HG02763 (cell line): Measurements from ENCODE around the gene CCDC138.
A peak's percentile ranks its signal among the peaks of the same experiment; 100 is the strongest.
"Not testable (repeated sequence)": the region's sequence is repeated elsewhere in the genome, so short reads cannot be mapped to it uniquely, and the experiment has no call there.

Source experiments
- ATAC-seq: cut with Tn5 transposase; IDR thresholded peaks from one replicate; pipeline ENCODE4 v1.9.1; 2021; ENCODE audit warnings: mild to moderate bottlenecking, moderate library complexity; ENCODE audit not compliant: unreplicated experiment

CCDC138 gene, protein sequence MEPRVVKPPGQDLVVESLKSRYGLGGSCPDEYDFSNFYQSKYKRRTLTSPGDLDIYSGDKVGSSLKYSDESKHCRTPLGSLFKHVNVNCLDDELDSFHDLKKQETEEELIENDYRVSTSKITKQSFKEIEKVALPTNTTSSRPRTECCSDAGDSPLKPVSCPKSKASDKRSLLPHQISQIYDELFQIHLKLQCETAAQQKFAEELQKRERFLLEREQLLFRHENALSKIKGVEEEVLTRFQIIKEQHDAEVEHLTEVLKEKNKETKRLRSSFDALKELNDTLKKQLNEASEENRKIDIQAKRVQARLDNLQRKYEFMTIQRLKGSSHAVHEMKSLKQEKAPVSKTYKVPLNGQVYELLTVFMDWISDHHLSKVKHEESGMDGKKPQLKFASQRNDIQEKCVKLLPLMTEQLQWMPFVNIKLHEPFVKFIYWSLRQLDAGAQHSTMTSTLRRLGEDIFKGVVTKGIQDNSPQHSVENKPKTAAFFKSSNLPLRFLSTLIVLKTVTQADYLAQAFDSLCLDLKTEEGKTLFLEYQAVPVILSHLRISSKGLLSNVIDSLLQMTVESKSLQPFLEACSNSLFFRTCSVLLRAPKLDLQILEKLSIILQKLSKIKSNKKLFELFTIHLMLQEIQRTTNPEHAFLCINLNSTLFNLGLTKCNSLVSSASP

DNA sequence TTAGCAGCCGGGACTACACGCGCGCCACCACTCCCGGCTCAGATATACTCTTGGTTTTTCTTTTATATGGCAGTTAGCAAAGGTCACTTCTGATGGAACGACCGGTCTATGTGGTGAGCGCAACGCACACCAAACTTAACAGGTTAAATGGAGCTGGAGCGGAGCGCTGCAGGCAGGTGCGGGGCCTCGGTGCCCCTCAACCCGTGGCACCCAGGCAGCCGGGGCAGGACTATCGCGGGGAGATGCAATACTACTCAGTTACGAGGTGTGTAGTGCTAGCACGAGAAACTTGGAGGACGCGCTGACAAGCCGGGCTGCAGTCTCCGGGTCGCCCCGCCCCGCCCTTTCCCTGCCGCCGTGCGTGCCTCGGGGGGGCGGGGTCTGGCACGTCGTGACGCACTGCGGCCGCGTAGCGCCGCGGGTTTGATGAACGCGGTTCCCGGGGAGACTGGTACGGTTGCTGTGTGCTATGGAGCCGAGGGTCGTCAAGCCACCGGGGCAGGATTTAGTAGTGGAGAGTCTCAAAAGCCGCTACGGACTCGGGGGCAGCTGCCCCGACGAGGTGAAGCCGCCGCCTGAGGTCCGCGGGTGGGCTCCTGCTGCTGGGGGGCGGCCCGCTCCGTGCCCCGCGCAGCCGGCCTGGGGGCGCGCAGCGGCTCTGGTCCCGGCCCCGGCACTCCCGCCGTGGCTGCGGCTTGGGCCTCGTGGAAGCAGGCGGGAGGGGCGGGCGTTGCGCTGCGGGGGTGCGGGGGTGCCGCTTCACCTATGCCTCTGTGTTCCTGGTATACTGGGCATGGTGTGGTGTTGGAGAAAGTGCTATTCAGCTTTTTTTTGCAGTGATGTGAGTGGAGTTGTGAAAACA is at the start of gene CCDC138:
TSS of gene CCDC138 (plus strand) at position 418 of the 862 bp plus-strand sequence. CDS start at position 470, 52 bp downstream.
- peak; percentile 95 for ATAC-seq

DNA sequence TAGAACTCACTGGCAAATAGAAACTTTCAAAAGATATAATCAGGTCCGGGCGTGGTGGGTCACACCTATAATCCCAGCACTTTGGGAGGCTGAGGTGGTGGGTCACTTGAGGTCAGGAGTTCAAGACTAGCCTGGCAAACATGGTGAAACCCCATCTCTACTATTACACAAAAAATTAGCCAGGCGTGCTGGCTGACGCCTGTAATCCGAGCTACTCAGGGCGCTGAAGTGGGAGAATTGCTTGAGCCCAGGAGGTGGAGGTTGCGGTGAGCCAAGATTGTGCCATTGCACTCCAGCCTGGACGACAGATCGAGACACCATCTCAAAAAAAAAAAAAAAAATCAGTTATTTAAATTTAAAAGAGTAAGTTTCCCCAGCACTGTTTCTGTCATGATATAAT is 28.6 kb upstream of the CCDC138 start:
- ATAC-seq: not testable (repeated sequence)

DNA sequence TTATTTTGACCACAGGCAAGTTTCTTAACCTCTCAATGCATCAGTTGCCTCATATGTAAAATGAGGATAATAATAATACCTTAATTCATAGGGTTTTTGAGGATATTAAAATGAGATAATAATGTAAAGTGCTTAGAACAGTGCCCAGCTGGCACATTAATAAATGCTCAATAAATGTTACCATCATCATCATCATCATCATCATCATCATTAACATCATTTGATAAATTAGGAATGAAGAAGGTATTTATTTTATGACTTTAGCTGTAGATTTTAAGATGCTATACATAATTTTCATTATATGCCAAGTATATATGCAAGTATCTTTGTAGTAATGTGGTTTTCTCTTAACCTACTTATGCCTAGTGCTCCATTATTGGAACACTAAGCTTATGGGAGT is 24.0 kb upstream of the CCDC138 start:
- not testable (repeated sequence) for ATAC-seq

DNA sequence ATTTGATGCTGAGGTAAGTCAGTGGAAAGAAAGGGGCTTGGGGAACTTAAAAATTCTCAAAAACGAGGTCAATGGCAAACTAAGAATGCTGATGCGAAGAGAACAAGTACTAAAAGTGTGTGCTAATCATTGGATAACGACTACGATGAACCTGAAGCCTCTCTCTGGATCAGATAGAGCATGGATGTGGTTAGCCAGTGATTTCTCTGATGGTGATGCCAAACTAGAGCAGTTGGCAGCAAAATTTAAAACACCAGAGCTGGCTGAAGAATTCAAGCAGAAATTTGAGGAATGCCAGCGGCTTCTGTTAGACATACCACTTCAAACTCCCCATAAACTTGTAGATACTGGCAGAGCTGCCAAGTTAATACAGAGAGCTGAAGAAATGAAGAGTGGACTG is 19.9 kb upstream of the CCDC138 start:
- ATAC-seq: not testable (repeated sequence)

DNA sequence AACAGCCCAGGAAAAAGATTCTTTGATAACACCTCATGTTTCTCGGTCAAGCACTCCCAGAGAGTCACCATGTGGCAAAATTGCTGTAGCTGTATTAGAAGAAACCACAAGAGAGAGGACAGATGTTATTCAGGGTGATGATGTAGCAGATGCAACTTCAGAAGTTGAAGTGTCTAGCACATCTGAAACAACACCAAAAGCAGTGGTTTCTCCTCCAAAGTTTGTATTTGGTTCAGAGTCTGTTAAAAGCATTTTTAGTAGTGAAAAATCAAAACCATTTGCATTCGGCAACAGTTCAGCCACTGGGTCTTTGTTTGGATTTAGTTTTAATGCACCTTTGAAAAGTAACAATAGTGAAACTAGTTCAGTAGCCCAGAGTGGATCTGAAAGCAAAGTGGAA is 18.7 kb upstream of the CCDC138 start:
- ATAC-seq: not testable (repeated sequence)

DNA sequence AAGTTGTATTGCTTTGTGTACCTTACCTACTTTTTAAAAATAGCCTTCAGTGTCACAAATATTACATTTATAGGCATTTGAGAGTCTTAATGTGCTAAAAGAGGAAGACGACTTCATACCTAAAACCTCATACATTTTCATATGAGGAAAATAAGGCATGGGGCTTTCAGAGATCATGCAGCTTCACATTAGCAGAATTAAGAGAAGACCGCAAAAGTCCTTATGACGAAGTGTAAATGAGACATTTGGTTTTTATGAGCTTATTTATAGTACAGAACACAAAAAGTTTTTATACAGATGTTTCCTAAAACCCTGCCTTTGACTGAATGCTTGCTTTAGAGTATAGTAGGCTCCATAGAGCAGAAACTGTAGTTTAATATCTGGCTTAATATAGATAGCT is 10.1 kb upstream of the CCDC138 start:
- peak; percentile 77 for ATAC-seq

DNA sequence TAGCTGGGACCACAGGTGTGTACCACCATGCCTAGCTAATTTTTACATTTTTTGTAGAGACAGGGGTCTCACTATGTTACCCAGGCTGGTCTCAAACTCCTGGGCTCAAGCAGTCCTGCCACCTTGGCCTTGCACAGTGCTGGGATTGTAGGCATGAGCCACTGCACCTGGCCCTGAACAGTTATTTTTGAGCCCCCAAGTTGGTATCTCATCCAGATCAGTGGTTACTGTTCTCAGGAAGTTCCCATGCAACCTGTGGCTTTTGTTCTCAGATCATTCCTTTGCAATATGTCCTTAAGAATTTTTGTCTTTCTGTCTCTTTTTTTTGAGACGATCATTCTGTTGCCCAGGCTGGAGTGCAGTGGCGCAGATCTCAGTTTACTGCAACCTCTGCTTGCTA is 7.7 kb upstream of the CCDC138 start:
- ATAC-seq: no peak

DNA sequence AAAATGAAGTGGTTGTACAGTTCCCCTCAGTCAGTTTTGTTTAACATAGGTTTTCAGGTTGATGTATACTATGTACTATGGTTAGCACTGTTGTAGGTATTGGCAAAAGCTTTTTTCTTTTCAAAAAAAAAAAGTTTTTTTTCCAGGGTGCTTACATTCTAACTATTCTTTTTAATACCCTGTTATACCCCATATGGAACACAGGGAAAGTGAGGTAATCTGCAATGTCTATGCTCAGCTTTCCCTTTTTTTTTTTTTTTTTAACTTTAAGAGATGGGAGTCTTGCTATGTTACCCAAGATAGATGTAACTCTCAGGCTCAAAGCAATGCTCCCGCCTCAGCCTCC is 590 bp upstream of the CCDC138 start:
- no peak for ATAC-seq

DNA sequence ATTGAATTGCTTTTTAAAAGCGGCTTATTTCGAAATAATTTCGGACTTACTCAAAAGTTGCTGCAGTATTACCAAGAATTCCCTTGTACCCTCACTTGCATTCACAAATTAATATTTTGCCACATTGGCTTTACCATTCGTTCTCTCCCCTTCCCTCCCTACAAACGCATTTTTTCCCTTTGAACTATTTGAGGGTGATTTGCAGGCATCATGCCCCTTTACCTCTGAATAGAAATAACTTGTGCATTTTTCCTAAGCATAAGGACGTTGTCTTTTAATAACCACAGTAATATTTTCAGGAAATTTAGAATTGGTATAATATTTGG is 608 bp downstream of the CCDC138 start:
- ATAC-seq: no peak

DNA sequence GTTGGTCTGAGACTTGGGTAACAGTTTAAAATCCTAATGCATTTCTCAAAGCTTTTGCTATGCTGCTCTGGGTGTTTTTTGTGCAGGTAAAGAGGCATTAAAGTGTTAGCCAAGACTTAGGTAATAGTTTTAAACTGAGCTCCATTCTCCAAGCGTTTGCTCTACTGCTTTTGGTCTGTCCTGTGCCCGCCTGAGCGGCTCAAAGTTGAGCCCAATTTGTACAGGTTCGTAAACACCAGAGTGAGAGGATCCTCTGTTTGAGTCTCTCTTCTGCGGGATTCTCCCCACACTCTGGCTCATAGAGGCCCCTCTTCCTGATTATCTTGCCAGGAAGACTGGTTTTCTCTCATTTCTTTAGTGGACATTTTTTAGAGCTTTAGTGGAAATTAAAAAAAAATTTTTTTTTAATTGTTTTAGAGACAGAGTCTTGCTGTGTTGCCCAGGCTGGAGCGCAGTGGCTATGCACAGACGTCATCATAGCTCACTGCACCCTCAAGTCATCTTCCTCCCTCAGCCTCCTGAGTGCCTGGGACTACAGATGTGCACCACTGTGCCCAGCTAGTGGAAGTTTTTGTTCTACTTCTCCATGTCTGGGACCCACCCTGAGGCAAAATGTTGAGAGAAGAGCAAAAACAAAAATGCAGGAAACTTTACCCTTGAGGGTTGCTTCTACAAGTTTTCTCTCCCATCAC is 16.6 kb downstream of the CCDC138 start:
- no peak for ATAC-seq

DNA sequence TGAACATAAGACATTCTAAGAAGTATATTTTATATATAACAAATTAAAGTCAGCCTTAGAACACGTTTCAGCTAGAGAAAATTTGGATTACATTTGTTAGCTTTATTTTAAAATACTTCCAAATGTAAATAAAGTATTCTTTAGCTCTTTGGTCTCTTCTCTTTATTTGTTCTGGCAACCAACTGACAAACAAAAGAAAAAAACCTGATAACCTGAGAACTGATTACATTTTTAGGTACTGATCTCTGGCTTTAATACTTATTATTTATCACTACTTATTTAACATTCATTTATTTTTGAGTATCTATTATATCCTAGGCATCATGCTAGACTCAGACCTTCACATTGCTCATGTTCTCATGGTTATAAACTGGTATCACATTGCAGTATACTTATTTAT is 18.5 kb downstream of the CCDC138 start:
- no peak for ATAC-seq

DNA sequence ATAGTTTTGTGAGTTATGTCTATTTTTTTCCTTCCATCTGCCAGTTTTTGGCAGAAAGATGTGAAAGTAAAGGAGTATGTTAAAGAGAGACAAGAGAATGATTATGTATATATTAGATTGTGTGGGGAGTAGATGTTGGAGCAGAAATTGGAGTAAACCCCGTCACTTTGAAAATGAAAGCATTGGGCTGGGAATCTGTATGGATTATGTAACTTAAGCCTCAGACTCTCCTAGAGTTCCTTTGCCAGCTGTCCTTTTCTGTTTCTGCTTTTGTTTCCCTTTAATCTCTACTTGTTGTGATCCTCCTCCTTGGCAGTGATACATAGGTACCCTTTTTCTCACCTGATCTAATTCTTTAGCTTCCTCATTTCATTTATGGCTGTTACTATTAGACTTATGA is 19.2 kb downstream of the CCDC138 start:
- ATAC-seq: no peak

DNA sequence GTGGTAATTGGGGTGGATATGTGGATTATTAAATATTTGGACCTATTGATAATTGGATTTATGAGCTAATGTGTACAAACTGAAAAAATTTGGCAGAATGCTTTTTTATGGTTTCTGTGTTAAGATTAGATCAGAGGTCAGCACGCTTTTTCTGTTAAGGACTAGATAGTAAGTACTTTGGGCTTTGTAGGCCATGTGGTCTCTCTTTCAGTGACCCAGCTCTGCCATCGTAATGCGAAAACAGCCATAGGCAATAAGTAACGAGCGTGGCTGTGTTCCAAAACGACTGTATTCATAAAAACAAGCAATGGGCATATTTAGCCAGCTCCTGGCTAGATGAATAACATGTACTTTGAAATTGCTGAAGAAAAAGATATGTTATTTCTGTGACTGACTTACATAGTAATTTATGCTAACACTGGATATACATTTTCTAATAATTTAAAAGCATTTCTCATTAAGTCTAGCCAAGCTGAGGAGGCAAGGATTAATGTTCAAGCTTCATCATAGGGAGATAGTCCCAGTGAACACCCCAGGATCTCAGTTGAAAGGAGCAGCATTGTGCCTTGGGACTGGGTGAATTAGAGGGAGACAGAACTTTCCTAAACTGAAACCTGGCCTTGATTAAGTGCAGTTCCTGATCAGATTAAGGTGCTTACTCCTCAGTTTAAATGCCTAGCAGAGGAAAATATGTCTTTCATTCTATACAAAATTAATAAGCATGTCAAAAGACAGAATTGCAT is 20.0 kb downstream of the CCDC138 start:
- ATAC-seq: no peak

DNA sequence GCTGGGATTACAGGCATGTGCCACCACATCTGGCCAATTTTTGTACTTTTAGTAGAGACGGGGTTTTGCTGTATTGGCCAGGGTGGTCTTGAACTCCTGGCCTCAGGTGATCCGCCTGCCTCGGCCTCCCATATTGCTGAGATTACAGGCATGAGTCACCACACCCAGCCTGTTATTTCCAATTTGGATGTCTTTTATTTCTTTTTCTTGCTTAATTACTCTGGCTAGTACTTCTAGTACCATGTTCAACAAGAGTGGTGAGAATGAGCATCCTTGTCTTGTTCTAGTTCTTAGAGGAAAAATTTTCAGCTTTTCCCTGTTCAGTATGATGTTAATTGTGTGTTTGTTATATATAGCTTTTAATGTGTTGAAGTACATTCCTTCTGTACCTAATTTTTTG is 23.4 kb downstream of the CCDC138 start:
- ATAC-seq: no peak

DNA sequence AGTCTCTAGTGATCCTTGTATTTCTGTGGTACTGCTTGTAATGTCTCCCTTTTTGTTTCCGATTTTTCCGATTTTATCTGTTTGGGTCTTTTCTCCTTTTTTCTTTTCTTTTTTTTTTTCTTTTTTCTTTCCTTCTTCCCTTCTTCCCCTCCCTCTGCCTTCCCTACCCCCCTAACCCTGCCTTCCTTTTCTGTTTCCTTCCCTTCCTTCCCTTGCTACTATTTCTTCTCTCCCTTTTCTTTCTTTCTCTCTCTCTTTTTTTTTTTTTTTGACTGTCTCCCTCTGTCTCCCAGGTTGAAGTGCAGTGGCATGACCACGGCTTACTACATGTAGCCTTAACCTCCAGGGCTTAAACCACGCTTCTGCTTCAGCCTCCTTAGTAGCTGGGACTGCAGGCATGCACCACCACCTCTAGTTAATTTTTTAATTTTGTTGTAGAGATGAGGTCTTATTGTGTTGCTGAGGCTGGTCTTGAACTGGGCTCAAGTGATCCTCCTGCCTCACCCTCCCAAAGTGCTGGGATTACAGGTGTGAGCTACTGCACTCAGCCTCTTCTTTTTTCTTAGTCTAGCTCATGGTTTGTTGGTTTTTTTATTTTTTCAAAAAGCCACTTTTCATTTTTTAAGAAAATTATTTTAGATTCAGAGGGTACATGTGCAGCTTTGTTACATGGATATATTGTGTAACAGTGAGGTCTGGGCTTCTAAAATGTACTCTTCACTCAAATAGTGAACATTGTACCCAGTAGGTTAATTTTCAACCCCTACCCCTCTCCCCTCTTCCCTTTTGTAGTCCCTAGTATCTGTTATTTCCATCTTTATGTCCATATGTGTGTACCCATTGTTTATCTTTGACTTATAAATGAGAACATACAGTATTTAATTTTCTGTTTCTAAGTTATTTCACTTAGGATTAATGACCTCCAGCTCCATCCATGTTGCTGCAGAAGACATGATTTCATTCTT is 24.7 kb downstream of the CCDC138 start:
- ATAC-seq: no peak

DNA sequence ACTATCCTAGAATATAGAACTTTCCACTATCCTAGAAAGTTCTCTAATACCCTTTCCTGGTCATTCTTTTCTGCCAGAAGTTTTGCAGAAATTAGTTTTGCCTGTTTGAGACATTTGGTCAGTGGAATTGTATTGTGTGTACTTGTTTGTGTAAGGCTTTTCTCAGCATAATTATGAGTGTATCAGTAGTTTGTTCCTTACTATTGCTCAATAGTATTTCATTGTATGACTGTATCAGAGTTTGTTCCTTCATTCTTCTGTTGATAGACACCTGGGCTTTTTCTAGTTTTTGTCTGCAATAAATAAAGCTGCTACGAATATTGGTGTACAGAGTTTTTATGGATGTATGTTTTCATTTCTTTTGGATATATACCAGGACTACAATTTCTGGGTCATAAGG is 27.2 kb downstream of the CCDC138 start:
- no peak for ATAC-seq

DNA sequence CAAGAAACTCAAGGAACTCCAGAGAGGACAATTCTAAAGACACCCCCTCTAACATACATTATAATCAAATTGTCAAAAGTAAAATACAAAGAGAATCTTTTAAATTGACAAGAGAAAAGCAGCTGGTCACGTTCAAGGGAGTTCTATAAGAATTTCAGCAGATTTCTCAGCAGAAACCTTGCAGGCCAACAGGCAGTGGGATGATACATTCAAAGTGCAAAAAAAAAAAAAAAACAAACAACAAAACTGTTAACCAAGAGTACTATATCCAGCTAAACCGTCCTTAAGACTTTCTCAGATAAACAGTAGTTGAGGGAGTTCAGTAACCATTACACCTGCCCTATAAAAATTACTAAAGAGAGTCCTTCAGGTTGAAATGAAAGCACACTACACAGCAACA is 33.9 kb downstream of the CCDC138 start:
- no peak for ATAC-seq

DNA sequence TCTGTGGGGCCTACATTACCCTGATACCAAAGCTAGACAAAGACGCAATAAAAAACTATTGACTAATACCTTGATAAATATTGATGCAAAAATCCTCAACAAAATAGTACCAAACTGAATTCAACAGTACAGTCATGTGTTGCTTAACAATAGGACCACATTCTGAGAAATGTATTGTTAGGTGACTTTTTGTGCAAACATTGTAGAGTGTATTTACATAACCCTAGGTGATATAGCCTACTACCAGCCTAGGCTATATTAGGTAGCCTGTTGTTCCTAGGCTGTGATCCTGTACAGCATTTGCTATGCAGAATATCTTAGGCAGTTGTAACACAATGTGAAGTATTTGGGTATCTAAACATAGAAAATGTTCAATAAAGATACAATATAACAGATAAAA is 36.7 kb downstream of the CCDC138 start:
- ATAC-seq: no peak

DNA sequence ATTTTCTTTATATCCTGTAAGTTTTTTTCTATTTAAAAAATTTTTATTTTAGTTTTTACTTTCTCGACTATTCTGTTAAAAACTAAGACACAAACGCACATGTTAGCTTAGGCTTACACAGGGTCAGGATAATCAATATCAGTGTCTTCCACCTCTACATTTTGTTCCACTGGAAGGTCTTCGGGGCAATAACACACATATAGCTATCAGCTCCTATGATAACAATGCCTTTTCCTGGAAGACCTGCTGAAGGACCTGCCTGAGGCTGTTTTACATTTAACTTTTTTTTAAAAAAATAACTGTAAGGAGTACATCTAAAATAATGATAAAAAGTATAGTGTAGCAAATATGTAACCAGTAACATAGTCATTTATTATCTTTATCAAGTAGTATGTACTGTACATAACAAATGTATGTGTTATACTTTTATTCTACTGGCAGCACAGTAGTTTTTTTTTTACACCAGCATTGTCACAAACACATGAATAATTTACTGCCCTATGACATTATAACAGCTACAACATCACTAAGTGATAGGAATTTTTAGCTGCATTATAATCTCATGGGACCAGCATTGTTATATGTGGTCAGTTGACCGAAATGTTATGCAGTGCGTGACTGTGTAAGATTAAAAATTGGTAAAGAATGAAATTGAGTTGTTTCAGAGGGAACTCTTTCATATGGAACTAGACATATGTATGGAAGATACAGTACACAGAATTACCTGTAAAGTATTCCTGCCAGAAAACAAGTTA is 37.9 kb downstream of the CCDC138 start:
- no peak for ATAC-seq
